Measurements from ENCODE around the gene NFATC1. TPM values are rescaled to one million over a fixed set of nuclear protein-coding genes. Genes with fewer than 3 reads are reported as not detected.

Gene NFATC1
- total RNA-seq, 1 donor from 2014 or later = 5.6 TPM

GRCh38 chr18:79472946-79473345 lies 77.2 kb downstream of the NFATC1 start:
- DNase-seq (ENCODE audit: low spot score, unreplicated experiment) = no peak
- no peak overlapping the region for H3K27ac Mint-ChIP-seq
- H3K36me3 Mint-ChIP-seq (ENCODE audit: insufficient read depth) = peaks cover 2% of the 10 kb centered on the region
- no peak overlapping the region for H3K4me3 Mint-ChIP-seq (ENCODE audit: low read depth)
- TF ChIP-seq CTCF (IDR thresholded peaks at IDR 0.05; ENCODE audit: unreplicated experiment) = no peak
- H3K27me3 Mint-ChIP-seq = no peaks in the 10 kb centered on the region
- no peaks in the 10 kb centered on the region for H3K4me1 Mint-ChIP-seq (ENCODE audit: low read depth)
- no peaks in the 10 kb centered on the region for H3K9me3 Mint-ChIP-seq (ENCODE audit: low read depth)

GRCh38 chr18:79476031-79476917 lies 80.5 kb downstream of the NFATC1 start:
- TF ChIP-seq CTCF (IDR thresholded peaks at IDR 0.05; ENCODE audit: unreplicated experiment) = no peak
- peaks cover 2% of the 10 kb centered on the region for H3K36me3 Mint-ChIP-seq (ENCODE audit: insufficient read depth)
- no peak overlapping the region for H3K4me3 Mint-ChIP-seq (ENCODE audit: low read depth)
- no peaks in the 10 kb centered on the region for H3K27me3 Mint-ChIP-seq
- H3K9me3 Mint-ChIP-seq (ENCODE audit: low read depth) = no peaks in the 10 kb centered on the region
- H3K27ac Mint-ChIP-seq = no peak overlapping the region
- no peak for DNase-seq (ENCODE audit: low spot score, unreplicated experiment)
- H3K4me1 Mint-ChIP-seq (ENCODE audit: low read depth) = no peaks in the 10 kb centered on the region

- Mint-ChIP-seq H3K9me3 (ENCODE audit: low read depth) (no peaks in the 10 kb centered on the region), H3K36me3 (ENCODE audit: insufficient read depth) (peaks cover 2% of the 10 kb centered on the region), H3K4me3 (ENCODE audit: low read depth) (no peak overlapping the region), H3K27ac (no peak overlapping the region), H3K4me1 (ENCODE audit: low read depth) (no peaks in the 10 kb centered on the region), H3K27me3 (no peaks in the 10 kb centered on the region)
- DNase-seq (ENCODE audit: low spot score, unreplicated experiment) = no peak
- no peak for TF ChIP-seq CTCF (IDR thresholded peaks at IDR 0.05; ENCODE audit: unreplicated experiment)
These were observed 81.3 kb downstream of the NFATC1 start for GRCh38 chr18:79476918-79477571.

- Mint-ChIP-seq H3K27me3 (no peaks in the 10 kb centered on the region), H3K4me3 (ENCODE audit: low read depth) (no peak overlapping the region), H3K27ac (no peak overlapping the region), H3K9me3 (ENCODE audit: low read depth) (no peaks in the 10 kb centered on the region), H3K4me1 (ENCODE audit: low read depth) (no peaks in the 10 kb centered on the region), H3K36me3 (ENCODE audit: insufficient read depth) (peaks cover 2% of the 10 kb centered on the region)
- no peak for TF ChIP-seq CTCF (IDR thresholded peaks at IDR 0.05; ENCODE audit: unreplicated experiment)
- no peak for DNase-seq (ENCODE audit: low spot score, unreplicated experiment)
These were observed 82.2 kb downstream of the NFATC1 start for GRCh38 chr18:79477711-79478483.

- no peaks in the 10 kb centered on the region for H3K27me3 Mint-ChIP-seq
- no peaks in the 10 kb centered on the region for H3K9me3 Mint-ChIP-seq (ENCODE audit: low read depth)
- no peak overlapping the region for H3K4me3 Mint-ChIP-seq (ENCODE audit: low read depth)
- DNase-seq (ENCODE audit: low spot score, unreplicated experiment) = no peak
- no peak overlapping the region for H3K27ac Mint-ChIP-seq
- H3K4me1 Mint-ChIP-seq (ENCODE audit: low read depth) = no peaks in the 10 kb centered on the region
- no peaks in the 10 kb centered on the region for H3K36me3 Mint-ChIP-seq (ENCODE audit: insufficient read depth)
- no peak for TF ChIP-seq CTCF (IDR thresholded peaks at IDR 0.05; ENCODE audit: unreplicated experiment)
These were observed 82.9 kb downstream of the NFATC1 start for GRCh38 chr18:79478484-79479115.

Data from progenitor cell of endocrine pancreas (in vitro differentiated cells).